Neural progenitor cell (in vitro differentiated cells): ENCODE results near the gene NXPH3. TPM values are rescaled to one million over a fixed set of nuclear protein-coding genes. Genes with fewer than 3 reads are reported as not detected.

ENCODE experiments used
- DNase-seq: peaks from one replicate; pipeline ENCODE4 v3.0.0-alpha.2; 2016; ENCODE audit warnings: low spot score
- H2AFZ ChIP-seq: fragments of 200-600 bp; sonication (generic); replicated peaks from 2 replicates; pipeline ENCODE4 v1.6.1; 2016; ENCODE audit warnings: antibody characterized with exemption
- H3F3A ChIP-seq: fragments of 200-600 bp; sonication (generic); 2 replicates; pipeline ENCODE4 v1.6.1; 2016; ENCODE audit warnings: antibody characterized with exemption, low read depth
- H3K27ac ChIP-seq: fragments of 200-600 bp; sonication (generic); 2 replicates; pipeline ENCODE4 v1.5.1; 2016; ENCODE audit warnings: mild to moderate bottlenecking
- H3K27me3 ChIP-seq: fragments of 200-600 bp; sonication (generic); 2 replicates; pipeline ENCODE4 v1.6.1; 2016; ENCODE audit warnings: mild to moderate bottlenecking, moderate library complexity
- H3K36me3 ChIP-seq: fragments of 200-600 bp; sonication (generic); 2 replicates; pipeline ENCODE4 v1.5.1; 2016
- H3K4me1 ChIP-seq: fragments of 200-600 bp; sonication (generic); 2 replicates; pipeline ENCODE4 v1.6.1; 2016; ENCODE audit warnings: mixed run types
- H3K4me2 ChIP-seq: fragments of 200-600 bp; sonication (generic); 2 replicates; pipeline ENCODE4 v1.6.1; 2016
- H3K4me3 ChIP-seq: fragments of 200-600 bp; sonication (generic); 2 replicates; pipeline ENCODE4 v1.5.1; 2016
- H3K79me2 ChIP-seq: fragments of 200-600 bp; sonication (generic); 2 replicates; pipeline ENCODE4 v1.6.1; 2016; ENCODE audit warnings: low read depth
- H3K9ac ChIP-seq: fragments of 200-600 bp; sonication (generic); 2 replicates; pipeline ENCODE4 v1.6.1; 2016
- H3K9me3 ChIP-seq: fragments of 200-600 bp; sonication (generic); 2 replicates; pipeline ENCODE4 v1.5.1; 2016; ENCODE audit warnings: low read depth
- H4K20me1 ChIP-seq: fragments of 200-600 bp; sonication (generic); 2 replicates; pipeline ENCODE4 v1.6.1; 2016; ENCODE audit warnings: low read depth
- H3K27ac Mint-ChIP-seq: 3 replicates; pipeline ENCODE4 v1.8.0; 2021; ENCODE audit warnings: mixed read lengths
- H3K27me3 Mint-ChIP-seq: 2 replicates; pipeline ENCODE4 v1.8.0; 2022; ENCODE audit warnings: low read depth, mild to moderate bottlenecking, inconsistent platforms, moderate library complexity, mixed read lengths; ENCODE audit not compliant: insufficient read depth
- H3K36me3 Mint-ChIP-seq: 3 replicates; pipeline ENCODE4 v1.8.0; 2021; ENCODE audit warnings: mixed read lengths
- H3K4me1 Mint-ChIP-seq: 3 replicates; pipeline ENCODE4 v1.8.0; 2021; ENCODE audit warnings: mixed read lengths
- H3K4me3 Mint-ChIP-seq: 3 replicates; pipeline ENCODE4 v1.8.0; 2021; ENCODE audit warnings: mild to moderate bottlenecking, moderate library complexity, mixed read lengths
- H3K9me3 Mint-ChIP-seq: 3 replicates; pipeline ENCODE4 v1.8.0; 2020; ENCODE audit warnings: mixed read lengths
- EZH2 ChIP-seq: fragments of 200-600 bp; sonication (generic); IDR thresholded peaks from 2 replicates; pipeline ENCODE4 v1.6.1; 2017; ENCODE audit warnings: antibody characterized with exemption, mild to moderate bottlenecking, moderate library complexity
- EZH2phosphoT487 ChIP-seq: fragments of 200-600 bp; sonication (generic); IDR thresholded peaks from 2 replicates; pipeline ENCODE4 v1.6.1; 2017; ENCODE audit warnings: antibody characterized with exemption
- total RNA-seq: library from RNA; depleted of rRNA; stranded (reverse); fragments of >200 nt; gene quantifications from 2 replicates; pipeline ENCODE4 v1.2.3, GENCODE V29; 2015; ENCODE audit warnings: low replicate concordance
- TF ChIP-seq, protein P1 (sequence below): fragments of 200-600 bp; sonication (generic); IDR thresholded peaks from 2 replicates; pipeline ENCODE4 v1.5.1; 2017; ENCODE audit warnings: antibody characterized with exemption, mild to moderate bottlenecking

The NXPH3 gene
- total RNA-seq, 1 donor from 2014 or later: 3.6 TPM

DNA sequence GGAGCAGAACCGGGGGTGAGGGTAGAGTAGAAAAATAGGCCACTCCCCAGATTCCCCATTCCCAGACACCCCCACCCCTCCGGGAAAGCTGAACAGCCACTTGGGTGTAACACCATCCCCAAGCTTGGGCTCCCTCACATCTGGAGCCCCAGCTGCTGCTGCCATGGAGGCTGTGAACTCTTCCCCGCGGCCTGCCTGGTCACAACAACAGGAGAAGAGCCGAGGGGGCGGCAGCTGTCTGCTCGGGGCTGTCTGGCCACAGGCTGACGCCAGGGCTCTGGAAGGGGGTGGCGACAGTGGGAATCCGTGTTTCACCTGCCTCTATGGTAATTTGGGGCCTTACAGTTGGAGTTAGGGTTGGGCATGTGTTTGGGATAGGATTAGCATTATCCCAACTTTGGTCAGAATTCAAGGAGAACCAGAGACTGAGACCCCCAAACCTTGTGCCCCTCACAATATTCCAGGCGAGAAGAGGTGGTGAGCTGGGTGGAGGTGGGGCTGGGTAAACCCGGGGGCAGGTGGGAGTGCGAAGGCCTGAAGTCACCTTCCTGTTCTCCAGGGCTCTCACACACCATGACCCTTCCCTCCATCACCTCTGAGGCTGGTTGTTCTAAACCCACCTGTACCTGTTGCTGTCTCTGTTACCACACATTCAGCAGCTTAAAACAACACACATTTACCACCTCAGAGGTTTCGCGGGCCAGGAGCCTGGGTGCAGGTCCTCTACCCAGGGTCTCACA is 29.7 kb upstream of the NXPH3 start:
- no peak for DNase-seq
- no peaks in the 10 kb centered on the region for H3K27me3 ChIP-seq
- peaks cover 13% of the 10 kb centered on the region for H3F3A ChIP-seq
- H3K79me2 ChIP-seq: no peaks in the 10 kb centered on the region
- peaks cover 38% of the 10 kb centered on the region for H3K4me1 ChIP-seq
- no peak overlapping the region for H3K4me3 Mint-ChIP-seq
- no peak overlapping the region for H3K4me3 ChIP-seq
- H3K27ac ChIP-seq: no peak overlapping the region
- no peaks in the 10 kb centered on the region for H3K9me3 ChIP-seq
- H3K9me3 Mint-ChIP-seq: no peaks in the 10 kb centered on the region
- no peak overlapping the region for H3K27ac Mint-ChIP-seq
- no peaks in the 10 kb centered on the region for H4K20me1 ChIP-seq
- H3K36me3 Mint-ChIP-seq: no peaks in the 10 kb centered on the region
- peaks cover 4% of the 10 kb centered on the region for H3K4me1 Mint-ChIP-seq
- no peaks in the 10 kb centered on the region for H3K36me3 ChIP-seq
- H3K4me2 ChIP-seq: peak overlapping the region; percentile 45
- H3K27me3 Mint-ChIP-seq: peaks cover 10% of the 10 kb centered on the region
- no peak overlapping the region for H2AFZ ChIP-seq
- TF ChIP-seq EZH2 (no peak), EZH2phosphoT487 (no peak)
- TF ChIP-seq, protein P1, sequence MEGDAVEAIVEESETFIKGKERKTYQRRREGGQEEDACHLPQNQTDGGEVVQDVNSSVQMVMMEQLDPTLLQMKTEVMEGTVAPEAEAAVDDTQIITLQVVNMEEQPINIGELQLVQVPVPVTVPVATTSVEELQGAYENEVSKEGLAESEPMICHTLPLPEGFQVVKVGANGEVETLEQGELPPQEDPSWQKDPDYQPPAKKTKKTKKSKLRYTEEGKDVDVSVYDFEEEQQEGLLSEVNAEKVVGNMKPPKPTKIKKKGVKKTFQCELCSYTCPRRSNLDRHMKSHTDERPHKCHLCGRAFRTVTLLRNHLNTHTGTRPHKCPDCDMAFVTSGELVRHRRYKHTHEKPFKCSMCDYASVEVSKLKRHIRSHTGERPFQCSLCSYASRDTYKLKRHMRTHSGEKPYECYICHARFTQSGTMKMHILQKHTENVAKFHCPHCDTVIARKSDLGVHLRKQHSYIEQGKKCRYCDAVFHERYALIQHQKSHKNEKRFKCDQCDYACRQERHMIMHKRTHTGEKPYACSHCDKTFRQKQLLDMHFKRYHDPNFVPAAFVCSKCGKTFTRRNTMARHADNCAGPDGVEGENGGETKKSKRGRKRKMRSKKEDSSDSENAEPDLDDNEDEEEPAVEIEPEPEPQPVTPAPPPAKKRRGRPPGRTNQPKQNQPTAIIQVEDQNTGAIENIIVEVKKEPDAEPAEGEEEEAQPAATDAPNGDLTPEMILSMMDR: no peak
- H3K9ac ChIP-seq: no peak overlapping the region

GRCh38 chr17:49546546-49547535 is 28.8 kb upstream of the NXPH3 start:
- Histone ChIP-seq H3K27ac (no peak overlapping the region), H2AFZ (no peak overlapping the region), H3K4me3 (no peak overlapping the region), H4K20me1 (no peaks in the 10 kb centered on the region), H3K4me1 (peaks cover 38% of the 10 kb centered on the region), H3K79me2 (no peaks in the 10 kb centered on the region), H3K9ac (no peak overlapping the region), H3K4me2 (peak overlapping the region; percentile 74), H3K36me3 (no peaks in the 10 kb centered on the region), H3K9me3 (no peaks in the 10 kb centered on the region), H3K27me3 (no peaks in the 10 kb centered on the region), H3F3A (peaks cover 13% of the 10 kb centered on the region)
- DNase-seq: peak; percentile 81
- H3K4me1 Mint-ChIP-seq: peaks cover 7% of the 10 kb centered on the region
- H3K27me3 Mint-ChIP-seq: peaks cover 15% of the 10 kb centered on the region
- H3K9me3 Mint-ChIP-seq: no peaks in the 10 kb centered on the region
- TF ChIP-seq EZH2 (no peak), EZH2phosphoT487 (no peak)
- TF ChIP-seq, protein P1: no peak
- H3K36me3 Mint-ChIP-seq: no peaks in the 10 kb centered on the region
- peak overlapping the region; percentile 29 for H3K27ac Mint-ChIP-seq
- peak overlapping the region; percentile 13 for H3K4me3 Mint-ChIP-seq

- Histone ChIP-seq H3K27ac (no peak overlapping the region), H3K4me3 (no peak overlapping the region), H4K20me1 (no peaks in the 10 kb centered on the region), H3K9me3 (no peaks in the 10 kb centered on the region), H3K4me1 (peaks cover 38% of the 10 kb centered on the region), H3K9ac (no peak overlapping the region), H2AFZ (no peak overlapping the region), H3K27me3 (no peaks in the 10 kb centered on the region), H3K79me2 (no peaks in the 10 kb centered on the region), H3F3A (peaks cover 13% of the 10 kb centered on the region), H3K4me2 (peak overlapping the region; percentile 74), H3K36me3 (no peaks in the 10 kb centered on the region)
- Mint-ChIP-seq H3K36me3 (no peaks in the 10 kb centered on the region), H3K9me3 (no peaks in the 10 kb centered on the region), H3K27ac (no peak overlapping the region), H3K4me1 (peaks cover 7% of the 10 kb centered on the region), H3K27me3 (peaks cover 15% of the 10 kb centered on the region), H3K4me3 (peak overlapping the region; percentile 13)
- TF ChIP-seq EZH2: no peak
- DNase-seq: no peak
These were observed 28.1 kb upstream of the NXPH3 start for GRCh38 chr17:49547566-49547965.
